K562 (cell line): Measurements from ENCODE around the gene GATA2. TPM values are rescaled to one million over a fixed set of nuclear protein-coding genes. Genes with fewer than 3 reads are reported as not detected.
A peak's percentile ranks its signal among the peaks of the same experiment; 100 is the strongest.

Source experiments
- ATAC-seq: fragments of 200-7000 bp; cut with Tn5 transposase; 3 replicates; pipeline ENCODE4 v1.9.1; 2020; ENCODE audit warnings: moderate library complexity
- BruUV-seq: library from RNA; stranded (reverse); fragments of 400-500 nt; replicated peaks from 2 replicates; lab custom pipeline; 2021; lab: Mats Ljungman, UMichigan
- CTCF ChIA-PET: fragments of 300-600 bp; formaldehyde crosslinking; extraction: SDS; loops from one replicate; lab custom pipeline; 2021; ENCODE audit warnings: low intra/inter-chr PET ratio; lab: Yijun Ruan, JAX
- POLR2A ChIA-PET: fragments of 300-600, 350-650 bp; sonication (Branson Sonifier 250); formaldehyde crosslinking; extraction: SDS; loops from one replicate; lab custom pipeline; 2021; ENCODE audit warnings: antibody characterized with exemption, inconsistent platforms; lab: Yijun Ruan, JAX
- DNase-seq, 4 experiments: peaks; one replicate each; pipeline versions ENCODE4 v3.0.0 to v3.0.0-alpha.2; 2011 to 2018; ENCODE audit warnings: low spot score in 3 of 4, mixed read lengths in 3 of 4; ENCODE audit errors: extremely low read depth in 1 of 4
- FAIRE-seq: peaks from 2 replicates; lab custom pipeline; 2011; peaks lifted over from hg19 to GRCh38; lab: Jason Lieb, UNC
- H2AFZ ChIP-seq: 2 replicates; pipeline ENCODE4 v1.6.0; 2011; ENCODE audit warnings: low read depth, low read length, control low read depth, inconsistent platforms
- H3K27ac ChIP-seq: fragments of 200-600 bp; 3 replicates; pipeline ENCODE4 v1.8.0; 2011; ENCODE audit warnings: low read depth, mild to moderate bottlenecking, control low read depth, inconsistent platforms, low read length, moderate library complexity, mixed read lengths; ENCODE audit errors: extremely low read depth
- H3K27me3 ChIP-seq, 2 experiments: fragments of 300-600 bp in 1 of 2; 2 replicates in 1 of 2; 3 replicates in 1 of 2; pipeline versions ENCODE4 v1.6.0 to v1.8.0; 2011; ENCODE audit warnings: inconsistent platforms in 2 of 2, low read length in 2 of 2, mild to moderate bottlenecking in 1 of 2, mixed read lengths in 1 of 2, moderate library complexity in 1 of 2; ENCODE audit not compliant: control insufficient read depth in 2 of 2, insufficient read depth in 2 of 2
- H3K36me3 ChIP-seq: fragments of 300-600 bp; 3 replicates; pipeline ENCODE4 v1.8.0; 2011; ENCODE audit warnings: mild to moderate bottlenecking, low read length, inconsistent platforms; ENCODE audit not compliant: control insufficient read depth, insufficient read depth
- H3K4me1 ChIP-seq, 2 experiments: fragments of 200-600 bp in 1 of 2; replicated peaks in 1 of 2; 2 replicates in 1 of 2; 3 replicates in 1 of 2; pipeline versions ENCODE4 v1.5.1 to v1.8.0; 2011; ENCODE audit warnings: inconsistent platforms in 2 of 2, low read length in 2 of 2, mild to moderate bottlenecking in 1 of 2, mixed read lengths in 1 of 2, moderate library complexity in 1 of 2; ENCODE audit not compliant: control insufficient read depth in 2 of 2, insufficient read depth in 2 of 2
- H3K4me2 ChIP-seq: 2 replicates; pipeline ENCODE4 v1.6.1; 2011; ENCODE audit warnings: low read length, control low read depth, inconsistent platforms, mixed read lengths; ENCODE audit not compliant: insufficient read depth
- H3K4me3 ChIP-seq: fragments of 200-600 bp; sonication (generic), shearing (Covaris generic); 2 replicates; pipeline ENCODE4 v1.5.1; 2016; ENCODE audit warnings: control low read depth, inconsistent platforms
- H3K79me2 ChIP-seq: fragments of 200-600 bp; 3 replicates; pipeline ENCODE4 v1.8.0; 2011; ENCODE audit warnings: low read length, inconsistent platforms; ENCODE audit not compliant: control insufficient read depth, insufficient read depth
- H3K9ac ChIP-seq, 2 experiments: 2 replicates each; pipeline versions ENCODE4 v1.6.0 to v1.6.1; 2011; ENCODE audit warnings: low read depth in 2 of 2, low read length in 2 of 2, control low read depth in 1 of 2, inconsistent platforms in 1 of 2, mild to moderate bottlenecking in 1 of 2, mixed read lengths in 1 of 2; ENCODE audit not compliant: insufficient read depth in 1 of 2
- H3K9me1 ChIP-seq: one replicate; pipeline ENCODE4 v1.6.0; 2011; ENCODE audit warnings: inconsistent platforms, mild to moderate bottlenecking, low read length, moderate library complexity; ENCODE audit not compliant: control insufficient read depth, insufficient read depth
- H3K9me3 ChIP-seq: replicated peaks from 2 replicates; pipeline ENCODE4 v1.5.1; 2011; ENCODE audit warnings: low read depth, low read length, inconsistent platforms; ENCODE audit not compliant: control insufficient read depth, insufficient read depth
- H4K20me1 ChIP-seq: replicated peaks from 2 replicates; pipeline ENCODE4 v1.6.1; 2011; ENCODE audit warnings: low read length, inconsistent platforms, mixed read lengths; ENCODE audit not compliant: control insufficient read depth, insufficient read depth
- CC2D1A ChIP-seq: fragments of 450-650 bp; IDR thresholded peaks from 2 replicates; pipeline ENCODE4 v1.6.1; 2017; ENCODE audit warnings: mild to moderate bottlenecking
- DDX20 ChIP-seq: fragments of 450-650 bp; IDR thresholded peaks from 2 replicates; pipeline ENCODE4 v1.6.1; 2016; ENCODE audit warnings: missing genetic modification characterization, low read depth, mild to moderate bottlenecking, missing compliant biosample characterization, moderate library complexity
- DPF2 ChIP-seq: fragments of 450-650 bp; IDR thresholded peaks from 2 replicates; pipeline ENCODE4 v1.6.1; 2016
- FOS ChIP-seq: IDR thresholded peaks from 3 replicates; pipeline ENCODE4 v1.6.1; 2011; ENCODE audit not compliant: insufficient read length; ENCODE audit errors: extremely low read depth
- KHSRP ChIP-seq: fragments of 450-650 bp; IDR thresholded peaks from 2 replicates; pipeline ENCODE4 v1.6.1; 2017
- NR4A1 ChIP-seq, 2 experiments: fragments of 250-450 bp in 1 of 2; fragments of 450-650 bp in 1 of 2; sonication (Bioruptor Pico) in 1 of 2; IDR thresholded peaks; 2 replicates each; pipeline versions ENCODE4 v1.4.0 to v1.6.1; 2016 to 2020; ENCODE audit warnings: mild to moderate bottlenecking in 2 of 2, missing compliant biosample characterization in 1 of 2, missing genetic modification characterization in 1 of 2, moderate library complexity in 1 of 2
- POLR2G ChIP-seq: fragments of 200-400 bp; formaldehyde crosslinking; IDR thresholded peaks from 2 replicates; pipeline ENCODE4 v1.6.1; 2017; ENCODE audit warnings: low read depth, mild to moderate bottlenecking, antibody characterized with exemption, low read length, moderate library complexity
- TAF9B ChIP-seq: fragments of 450-650 bp; IDR thresholded peaks from 2 replicates; pipeline ENCODE4 v1.6.1; 2018; ENCODE audit warnings: mild to moderate bottlenecking; ENCODE audit not compliant: partially characterized antibody
- TFAP4 ChIP-seq: sonication (generic); formaldehyde crosslinking; IDR thresholded peaks from 2 replicates; pipeline ENCODE4 v1.8.0; 2022; ENCODE audit warnings: missing genetic modification reagents, mild to moderate bottlenecking, moderate library complexity, borderline replicate concordance
- VEZF1 ChIP-seq: fragments of 200-800 bp; sonication (Bioruptor generic); IDR thresholded peaks from 2 replicates; pipeline ENCODE4 v1.6.1; 2017; ENCODE audit warnings: missing genetic modification characterization, missing compliant biosample characterization
- ZBED1 ChIP-seq: IDR thresholded peaks from 2 replicates; pipeline ENCODE4 v1.6.1; 2014
- ZFX ChIP-seq: sonication (generic); formaldehyde crosslinking; IDR thresholded peaks from 2 replicates; pipeline ENCODE4 v1.8.0; 2022; ENCODE audit warnings: mild to moderate bottlenecking, missing genetic modification reagents, moderate library complexity
- ZNF830 ChIP-seq: fragments of 250-450 bp; sonication (Bioruptor Pico); IDR thresholded peaks from 2 replicates; pipeline ENCODE4 v1.5.0; 2021; ENCODE audit warnings: mild to moderate bottlenecking
- WGBS: fragments of 100-300 bp; shearing (Covaris generic); methylation state at CpG from one replicate; pipeline ENCODE4 v1.1.6; 2016; ENCODE audit warnings: low coverage, mixed read lengths; ENCODE audit not compliant: insufficient coverage; ENCODE audit errors: missing lambda C conversion rate; 5-methylcytosine and 5-hydroxymethylcytosine counted together
- in situ Hi-C: fragments of 300-500 bp; cut with MboI; formaldehyde crosslinking; loops from 4 replicates; pipeline ENCODE4 v1.15.0; 2018; ENCODE audit warnings: inconsistent platforms, mixed read lengths
- intact Hi-C: fragments of 100-400 bp; cut with micrococcal nuclease; formaldehyde crosslinking; loops from 2 replicates; pipeline ENCODE4 v1.14.2; 2022
- polyA plus RNA-seq, 8 experiments: library from polyadenylated mRNA; depleted of rRNA in 4 of 8; stranded (reverse) in 5 of 8; unstranded in 3 of 8; fragments of >200 nt; fragmentation: Nextera tagmentation in 2 of 8; fragmentation: Illumina TruSeq in 1 of 8; extraction: Ambion mirVana in 2 of 8; extraction: Trizol in 1 of 8; gene quantifications; 2 replicates each; pipeline versions ENCODE4 v1.2.1 to v1.2.3, GENCODE V29; 2011 to 2014; ENCODE audit warnings: inconsistent platforms in 1 of 8, missing spikeins in 1 of 8
- total RNA-seq, 7 experiments: library from RNA; depleted of rRNA in 6 of 7; stranded (reverse); fragments of >200 nt in 6 of 7; fragmentation: Illumina TruSeq in 2 of 7; extraction: Trizol in 2 of 7; gene quantifications; 2 replicates each; pipeline versions ENCODE4 v1.2.1 to v1.2.3, GENCODE V29; 2011 to 2021; ENCODE audit warnings: low replicate concordance in 1 of 7
- TF ChIP-seq, protein P1 (sequence below): sonication (generic); formaldehyde crosslinking; IDR thresholded peaks from 2 replicates; pipeline ENCODE4 v1.8.1; 2022; ENCODE audit warnings: missing genetic modification reagents

GATA2 gene
- total and polyA plus RNA-seq, 9 of the 15 experiments (the other 6 are each of a cell fraction or from before 2014, with no cell fraction given): 8.5 to 218 (median 50.8) TPM

- peak; percentile 15; the same call in 1 of the 2 replicates for TF ChIP-seq TFAP4 (CRISPR knock-in tag)
- TF ChIP-seq ZNF830: no peak
- no peak for TF ChIP-seq DPF2
- TF ChIP-seq FOS: no peak
- no peak for TF ChIP-seq NR4A1 (CRISPR knock-in tag; IDR thresholded peaks at IDR 0.05)
- no peak for TF ChIP-seq NR4A1 (tag; IDR thresholded peaks at IDR 0.05)
- no peak for TF ChIP-seq ZBED1
- TF ChIP-seq, all 486 proteins: peak for 4
These were observed 767 bp upstream of the GATA2 start (continued) for GRCh38 chr3:128493570-128494366.

GRCh38 chr3:128491941-128492670 is 895 bp downstream of the GATA2 start:
- POLR2A ChIA-PET: interaction anchor here (1.4 kb wide), 1 partner anchor 45 kb away, joined by 4 read pairs; no protein-coding TSS in a partner anchor
- in situ Hi-C loops (no loop called here), intact Hi-C loops (loop anchor here (10.0 kb wide), 2 partner anchors 177 to 417 kb away; no protein-coding TSS in a partner anchor)
- peaks cover 54% of the 10 kb centered on the region; the same call in 2 of the 3 replicates for H3K36me3 ChIP-seq
- peak overlapping the region; percentile 98 for H3K27ac ChIP-seq
- peaks cover 11% of the 10 kb centered on the region for H4K20me1 ChIP-seq
- BruUV-seq: TSS peak; percentile 32
- H3K4me3 ChIP-seq: peak overlapping the region; percentile 98
- 28% methylated on average over 27 of the region's 70 CpGs for WGBS
- ATAC-seq (no peak), FAIRE-seq (no peak), DNase-seq (no peak)
- no peak overlapping the region for H2AFZ ChIP-seq
- no peaks in the 10 kb centered on the region for H3K9me1 ChIP-seq
- H3K9ac ChIP-seq: peak overlapping the region; percentile 98
- CTCF ChIA-PET: interaction anchor here (0.6 to 0.7 kb wide), 2 partner anchors 128 to 639 kb away, joined by 3 to 4 read pairs; no protein-coding TSS in a partner anchor
- peak overlapping the region; percentile 92 for H3K4me2 ChIP-seq
- no peaks in the 10 kb centered on the region for H3K9me3 ChIP-seq
- peaks cover 100% of the 10 kb centered on the region for H3K79me2 ChIP-seq
- no peaks in the 10 kb centered on the region for H3K27me3 ChIP-seq
- H3K4me1 ChIP-seq: peaks cover 31 to 83% of the 10 kb centered on the region in 2 experiments
- no peak for TF ChIP-seq CC2D1A
- TF ChIP-seq ZFX (CRISPR knock-in tag): peak; percentile 3; the same call in 1 of the 2 replicates
- TF ChIP-seq, protein P1, sequence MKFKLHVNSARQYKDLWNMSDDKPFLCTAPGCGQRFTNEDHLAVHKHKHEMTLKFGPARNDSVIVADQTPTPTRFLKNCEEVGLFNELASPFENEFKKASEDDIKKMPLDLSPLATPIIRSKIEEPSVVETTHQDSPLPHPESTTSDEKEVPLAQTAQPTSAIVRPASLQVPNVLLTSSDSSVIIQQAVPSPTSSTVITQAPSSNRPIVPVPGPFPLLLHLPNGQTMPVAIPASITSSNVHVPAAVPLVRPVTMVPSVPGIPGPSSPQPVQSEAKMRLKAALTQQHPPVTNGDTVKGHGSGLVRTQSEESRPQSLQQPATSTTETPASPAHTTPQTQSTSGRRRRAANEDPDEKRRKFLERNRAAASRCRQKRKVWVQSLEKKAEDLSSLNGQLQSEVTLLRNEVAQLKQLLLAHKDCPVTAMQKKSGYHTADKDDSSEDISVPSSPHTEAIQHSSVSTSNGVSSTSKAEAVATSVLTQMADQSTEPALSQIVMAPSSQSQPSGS (CRISPR knock-in tag): no peak
- no peak for TF ChIP-seq TAF9B
- TF ChIP-seq KHSRP: no peak
- TF ChIP-seq DDX20 (tag): no peak
- peak; percentile 42 for TF ChIP-seq POLR2G
- no peak for TF ChIP-seq VEZF1 (CRISPR knock-in tag)
